GM19468 (cell line): ENCODE data around the gene SRPRB.

Experiments
- ATAC-seq: cut with Tn5 transposase; IDR thresholded peaks from one replicate; pipeline ENCODE4 v1.9.1; 2021; ENCODE audit warnings: mild to moderate bottlenecking, moderate library complexity, moderate number of reproducible peaks; ENCODE audit not compliant: unreplicated experiment; ENCODE audit errors: extremely low read depth

Gene SRPRB

GRCh38 chr3:133805702-133806475 is at the start of gene SRPRB:
Gene SRPRB, plus strand, starts transcription at chr3:133805815. Its CDS starts 34 bp downstream, at chr3:133805849.
- ATAC-seq, result peak; percentile 96

- ATAC-seq, result no peak
These were observed 48.6 kb upstream of the SRPRB start for GRCh38 chr3:133756716-133757694.

GRCh38 chr3:133757701-133758567 is 47.7 kb upstream of the SRPRB start:
- no peak for ATAC-seq

GRCh38 chr3:133758568-133758928 is 47.1 kb upstream of the SRPRB start:
- no peak for ATAC-seq

- no peak for ATAC-seq
These were observed 46.5 kb upstream of the SRPRB start for GRCh38 chr3:133758964-133759739.

GRCh38 chr3:133759740-133760305 is 45.8 kb upstream of the SRPRB start:
- no peak for ATAC-seq

- no peak for ATAC-seq
These were observed 44.7 kb upstream of the SRPRB start for GRCh38 chr3:133760916-133761315.

- no peak for ATAC-seq
These were observed 43.8 kb upstream of the SRPRB start for GRCh38 chr3:133761605-133762484.

GRCh38 chr3:133762539-133762938 is 43.1 kb upstream of the SRPRB start:
- no peak for ATAC-seq

- ATAC-seq, result no peak
These were observed 41.6 kb upstream of the SRPRB start for GRCh38 chr3:133763797-133764683.

- ATAC-seq, result no peak
These were observed 40.4 kb upstream of the SRPRB start for GRCh38 chr3:133765256-133765655.

- no peak for ATAC-seq
These were observed 38.0 kb upstream of the SRPRB start for GRCh38 chr3:133767607-133768006.

- no peak for ATAC-seq
These were observed 36.1 kb upstream of the SRPRB start for GRCh38 chr3:133769536-133769935.

GRCh38 chr3:133773732-133774131 is 31.9 kb upstream of the SRPRB start:
- ATAC-seq, result no peak

GRCh38 chr3:133775309-133775708 is 30.3 kb upstream of the SRPRB start:
- ATAC-seq, result no peak

GRCh38 chr3:133775835-133776234 is 29.8 kb upstream of the SRPRB start:
- ATAC-seq, result no peak

GRCh38 chr3:133776794-133777438 is 28.7 kb upstream of the SRPRB start:
- no peak for ATAC-seq
